ENCODE data around the gene FGF2. TPM values are rescaled to one million over a fixed set of nuclear protein-coding genes. Genes with fewer than 3 reads are reported as not detected.
A peak's percentile ranks its signal among the peaks of the same experiment; 100 is the strongest.

FGF2 gene
- total RNA-seq (2022) (132 and 134 TPM in 2 replicates), Bru-seq, nascent RNA (percentile 98 among the genes with signal in this experiment), BruChase-seq, experiment 1, labeled RNA remaining after a 6-hour chase (percentile 96 among the genes with signal in this experiment), BruChase-seq, experiment 2, labeled RNA remaining after a 2-hour chase (percentile 96 among the genes with signal in this experiment)
- long read RNA-seq, full-length matches to known transcripts: 139 of 174 reads
- long read RNA-seq, partial matches to known transcripts: 15 of 174 reads
- long read RNA-seq, other reads (novel, unspliced or antisense): 20 of 174 reads

DNA sequence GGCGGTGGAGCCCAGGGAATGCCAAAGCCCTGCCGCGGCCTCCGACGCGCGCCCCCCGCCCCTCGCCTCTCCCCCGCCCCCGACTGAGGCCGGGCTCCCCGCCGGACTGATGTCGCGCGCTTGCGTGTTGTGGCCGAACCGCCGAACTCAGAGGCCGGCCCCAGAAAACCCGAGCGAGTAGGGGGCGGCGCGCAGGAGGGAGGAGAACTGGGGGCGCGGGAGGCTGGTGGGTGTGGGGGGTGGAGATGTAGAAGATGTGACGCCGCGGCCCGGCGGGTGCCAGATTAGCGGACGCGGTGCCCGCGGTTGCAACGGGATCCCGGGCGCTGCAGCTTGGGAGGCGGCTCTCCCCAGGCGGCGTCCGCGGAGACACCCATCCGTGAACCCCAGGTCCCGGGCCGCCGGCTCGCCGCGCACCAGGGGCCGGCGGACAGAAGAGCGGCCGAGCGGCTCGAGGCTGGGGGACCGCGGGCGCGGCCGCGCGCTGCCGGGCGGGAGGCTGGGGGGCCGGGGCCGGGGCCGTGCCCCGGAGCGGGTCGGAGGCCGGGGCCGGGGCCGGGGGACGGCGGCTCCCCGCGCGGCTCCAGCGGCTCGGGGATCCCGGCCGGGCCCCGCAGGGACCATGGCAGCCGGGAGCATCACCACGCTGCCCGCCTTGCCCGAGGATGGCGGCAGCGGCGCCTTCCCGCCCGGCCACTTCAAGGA, at the start of gene FGF2:
FGF2 (plus strand) TSS at position 279 of the 705 bp plus-strand sequence; CDS start at position 623, 344 bp downstream.
- peak within 1 kb of the TSS; percentile 77 for H3K4me3 Mint-ChIP-seq (ENCODE audit: unreplicated experiment)
- peaks cover 6% of the 10 kb centered on the region for H3K36me3 Mint-ChIP-seq (ENCODE audit: insufficient read depth, unreplicated experiment)
- peak; percentile 42 for DNase-seq (ENCODE audit: unreplicated experiment)
- ChIA-PET POLR2A (interaction anchor here (0.6 to 2.5 kb wide), 17 partner anchors 17 to 95 kb away, joined by 3 to 25 read pairs (median 5); partner anchors contain the start of gene NUDT6), CTCF (interaction anchor here (0.8 to 1.6 kb wide), 2 partner anchors 30 to 104 kb away, joined by 3 to 7 read pairs; no protein-coding TSS in a partner anchor)
- intact Hi-C loops (cut with micrococcal nuclease): loop anchor here (2.0 to 5.0 kb wide), 3 partner anchors 28 to 71 kb away; no protein-coding TSS in a partner anchor
- no TSS peak for BruUV-seq (replicated peaks)
- no peaks in the 10 kb centered on the region for H3K27me3 Mint-ChIP-seq (ENCODE audit: insufficient read depth, unreplicated experiment)
- peak within 1 kb of the TSS; percentile 91 for H3K27ac Mint-ChIP-seq (ENCODE audit: low read depth, unreplicated experiment)
- H3K4me1 Mint-ChIP-seq (ENCODE audit: insufficient read depth, unreplicated experiment): peaks cover 22% of the 10 kb centered on the region
- TF ChIP-seq, protein P1, sequence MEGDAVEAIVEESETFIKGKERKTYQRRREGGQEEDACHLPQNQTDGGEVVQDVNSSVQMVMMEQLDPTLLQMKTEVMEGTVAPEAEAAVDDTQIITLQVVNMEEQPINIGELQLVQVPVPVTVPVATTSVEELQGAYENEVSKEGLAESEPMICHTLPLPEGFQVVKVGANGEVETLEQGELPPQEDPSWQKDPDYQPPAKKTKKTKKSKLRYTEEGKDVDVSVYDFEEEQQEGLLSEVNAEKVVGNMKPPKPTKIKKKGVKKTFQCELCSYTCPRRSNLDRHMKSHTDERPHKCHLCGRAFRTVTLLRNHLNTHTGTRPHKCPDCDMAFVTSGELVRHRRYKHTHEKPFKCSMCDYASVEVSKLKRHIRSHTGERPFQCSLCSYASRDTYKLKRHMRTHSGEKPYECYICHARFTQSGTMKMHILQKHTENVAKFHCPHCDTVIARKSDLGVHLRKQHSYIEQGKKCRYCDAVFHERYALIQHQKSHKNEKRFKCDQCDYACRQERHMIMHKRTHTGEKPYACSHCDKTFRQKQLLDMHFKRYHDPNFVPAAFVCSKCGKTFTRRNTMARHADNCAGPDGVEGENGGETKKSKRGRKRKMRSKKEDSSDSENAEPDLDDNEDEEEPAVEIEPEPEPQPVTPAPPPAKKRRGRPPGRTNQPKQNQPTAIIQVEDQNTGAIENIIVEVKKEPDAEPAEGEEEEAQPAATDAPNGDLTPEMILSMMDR (IDR thresholded peaks at IDR 0.05; ENCODE audit: unreplicated experiment): no peak
- no peaks in the 10 kb centered on the region for H3K9me3 Mint-ChIP-seq (ENCODE audit: unreplicated experiment)

DNA sequence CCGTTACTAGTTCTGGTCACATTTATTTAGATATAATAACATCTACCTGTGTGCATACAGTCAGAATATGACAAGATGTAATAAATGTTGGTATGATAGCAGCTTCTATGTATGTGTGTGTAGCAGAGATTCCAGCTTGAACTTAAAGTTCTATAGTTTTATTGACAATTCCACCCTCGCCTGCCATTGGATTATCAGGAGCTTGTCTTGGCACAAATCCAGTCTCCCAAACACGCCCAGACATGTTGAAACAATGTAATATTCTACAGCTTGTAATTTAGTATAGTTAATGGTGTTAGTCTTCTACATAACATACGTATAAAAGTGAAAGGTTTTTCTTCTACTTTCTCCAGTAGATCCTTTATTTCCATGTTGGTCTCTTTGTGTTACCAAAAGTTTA, 49.7 kb upstream of the FGF2 start:
- peaks cover 42% of the 10 kb centered on the region for H3K4me1 Mint-ChIP-seq (ENCODE audit: insufficient read depth, unreplicated experiment)

DNA sequence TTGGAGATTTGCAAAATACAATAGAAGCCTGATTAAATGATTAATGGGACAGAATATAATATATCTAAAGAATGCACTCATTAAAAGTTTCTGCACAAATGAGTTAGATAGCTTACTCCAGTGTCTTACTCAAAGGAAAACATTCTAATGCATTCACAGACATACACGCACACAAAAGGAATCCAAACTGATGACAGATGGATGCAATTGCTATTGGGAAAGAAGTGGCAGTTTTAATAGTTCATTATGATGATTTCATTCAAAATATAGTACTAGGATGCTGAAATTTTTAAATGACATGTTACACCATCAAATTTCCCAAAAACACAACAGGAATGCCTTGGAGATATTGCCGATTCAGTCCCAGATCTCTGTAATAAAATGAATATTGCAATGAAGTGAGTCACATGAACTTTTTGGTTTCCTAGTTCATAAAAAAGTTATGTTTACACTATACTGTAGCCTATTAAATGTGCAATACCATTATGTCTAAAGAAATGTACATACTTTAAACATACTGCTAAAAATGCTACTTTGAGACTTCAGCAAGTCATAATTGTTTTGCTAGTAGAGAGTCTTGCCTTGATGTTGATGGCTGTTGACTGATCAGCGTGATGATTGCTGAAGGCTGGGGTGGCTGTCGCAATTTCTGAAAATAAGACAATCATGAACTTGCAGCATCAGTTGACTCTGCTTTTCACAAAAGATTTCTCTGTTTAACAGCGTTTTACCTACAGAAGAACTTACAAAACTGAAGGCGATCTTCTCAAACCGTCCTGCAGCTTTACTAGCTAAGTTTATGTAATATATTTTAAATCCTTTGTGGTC, 48.6 kb upstream of the FGF2 start:
- TF ChIP-seq, protein P1 (IDR thresholded peaks at IDR 0.05; ENCODE audit: unreplicated experiment): no peak
- H3K36me3 Mint-ChIP-seq (ENCODE audit: insufficient read depth, unreplicated experiment): no peaks in the 10 kb centered on the region
- DNase-seq (ENCODE audit: unreplicated experiment): peak; percentile 74
- POLR2A ChIA-PET: interaction anchor here (0.8 to 4.0 kb wide), 15 partner anchors 9 to 146 kb away, joined by 3 to 36 read pairs (median 4); partner anchors contain the start of gene FGF2
- H3K27ac Mint-ChIP-seq (ENCODE audit: low read depth, unreplicated experiment): peak overlapping the region; percentile 86
- no peaks in the 10 kb centered on the region for H3K9me3 Mint-ChIP-seq (ENCODE audit: unreplicated experiment)
- H3K4me1 Mint-ChIP-seq (ENCODE audit: insufficient read depth, unreplicated experiment): peaks cover 34% of the 10 kb centered on the region
- intact Hi-C loops (cut with micrococcal nuclease): loop anchor here (1.0 kb wide), 1 partner anchor 13 kb away; no protein-coding TSS in a partner anchor
- no peaks in the 10 kb centered on the region for H3K27me3 Mint-ChIP-seq (ENCODE audit: insufficient read depth, unreplicated experiment)
- H3K4me3 Mint-ChIP-seq (ENCODE audit: unreplicated experiment): peak overlapping the region; percentile 35
- no TSS peak for BruUV-seq (replicated peaks)
- CTCF ChIA-PET: interaction anchor here (0.6 to 1.6 kb wide), 4 partner anchors 20 to 187 kb away, joined by 3 to 4 read pairs (median 3); no protein-coding TSS in a partner anchor

More for the DNA sequence above, 49.7 kb upstream of the FGF2 start:
- Mint-ChIP-seq H3K9me3 (ENCODE audit: unreplicated experiment) (no peaks in the 10 kb centered on the region), H3K4me3 (ENCODE audit: unreplicated experiment) (peak overlapping the region; percentile 20), H3K27ac (ENCODE audit: low read depth, unreplicated experiment) (peak overlapping the region; percentile 86), H3K27me3 (ENCODE audit: insufficient read depth, unreplicated experiment) (no peaks in the 10 kb centered on the region), H3K36me3 (ENCODE audit: insufficient read depth, unreplicated experiment) (no peaks in the 10 kb centered on the region)
- DNase-seq (ENCODE audit: unreplicated experiment): peak; percentile 84
- ChIA-PET POLR2A (interaction anchor here (0.6 to 4.0 kb wide), 18 partner anchors 8 to 155 kb away, joined by 3 to 36 read pairs (median 4); partner anchors contain the start of genes BBS12, FGF2 and NUDT6), CTCF (interaction anchor here (0.6 to 1.3 kb wide), 6 partner anchors 11 to 186 kb away, joined by 3 to 7 read pairs (median 3); partner anchors contain the start of gene BBS12)
- TF ChIP-seq, protein P1 (IDR thresholded peaks at IDR 0.05; ENCODE audit: unreplicated experiment): no peak
- intact Hi-C loops (cut with micrococcal nuclease): no loop called here
- no TSS peak for BruUV-seq (replicated peaks)

Measured in MCF 10A (cell line).